Stomach (tissue), 4 donors: Measurements from ENCODE around the gene BRCA1.

Experiments
- CTCF ChIP-seq, 7 experiments: fragments of 450-650 bp in 4 of 7; fragments of 200-600 bp in 3 of 7; sonication (generic) in 3 of 7; IDR thresholded peaks; one replicate each; pipeline ENCODE4 v1.5.1; 2016 to 2019; ENCODE audit warnings: antibody characterized with exemption in 7 of 7, control low read depth in 2 of 7, mild to moderate bottlenecking in 1 of 7
- EP300 ChIP-seq: sonication (generic); formaldehyde crosslinking; IDR thresholded peaks from one replicate; pipeline ENCODE4 v1.6.1; 2017; ENCODE audit warnings: antibody characterized with exemption
- POLR2A ChIP-seq, 4 donors: fragments of 450-650 bp; IDR thresholded peaks; one replicate each; pipeline ENCODE4 v1.6.1; 2016; ENCODE audit warnings: antibody characterized with exemption in 4 of 4, control low read depth in 2 of 4, mild to moderate bottlenecking in 1 of 4, moderate library complexity in 1 of 4
- POLR2AphosphoS5 ChIP-seq, 3 donors: sonication (generic); formaldehyde crosslinking; IDR thresholded peaks; one replicate each; pipeline ENCODE4 v1.6.1; 2016; ENCODE audit warnings: antibody characterized with exemption in 3 of 3

GRCh38 chr17:43132117-43132516, 7.0 kb upstream of the BRCA1 start:
- TF ChIP-seq CTCF (IDR thresholded peaks at IDR 0.05) (no peak), POLR2A (IDR thresholded peaks at IDR 0.05) (no peak), POLR2AphosphoS5 (IDR thresholded peaks at IDR 0.05) (no peak), EP300 (no peak)
